Measurements from ENCODE around the gene ELP5. TPM values are rescaled to one million over a fixed set of nuclear protein-coding genes. Genes with fewer than 3 reads are reported as not detected.

ELP5 gene
- total and polyA plus RNA-seq, 2 donors (not counting 3 experiments of a cell fraction or from before 2014, with no cell fraction given), result 44.4 to 54.7 TPM

DNA sequence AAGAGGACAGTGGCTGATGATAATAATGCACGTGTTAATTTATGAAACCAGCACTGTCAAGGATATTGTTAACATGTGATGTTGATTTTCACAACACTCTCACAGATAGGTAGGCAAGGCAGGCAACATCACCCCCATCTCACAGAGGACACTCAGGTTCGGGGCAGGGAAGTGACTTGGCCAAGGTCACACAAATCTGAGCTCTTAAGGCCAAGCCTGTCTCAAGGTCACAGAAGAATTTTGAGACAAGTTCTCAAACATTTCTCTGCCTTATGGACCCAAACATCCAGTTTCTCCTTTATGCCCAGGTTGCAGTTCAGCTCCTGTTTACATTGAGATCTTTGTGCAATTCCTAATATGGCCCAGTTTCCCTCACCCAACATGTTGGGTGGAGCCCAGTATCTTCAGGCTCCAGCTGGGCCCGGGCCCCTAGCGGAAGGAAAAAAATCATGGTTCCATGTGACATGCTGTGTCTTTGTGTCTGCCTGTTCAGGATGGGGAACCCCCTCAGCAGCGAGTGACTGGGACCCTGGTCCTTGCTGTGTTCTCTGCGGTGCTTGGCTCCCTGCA lies 30.8 kb downstream of the ELP5 start:
- H3K4me2 ChIP-seq (ENCODE audit: insufficient read depth, low read length), result no peak overlapping the region
- CTCF ChIA-PET, result interaction anchor here (1.2 to 10.2 kb wide), 2 partner anchors 14 to 106 kb away, joined by 3 to 170 read pairs; no protein-coding TSS in a partner anchor
- no peaks in the 10 kb centered on the region for H4K20me1 ChIP-seq (replicated peaks; ENCODE audit: control insufficient read depth, extremely low read depth, insufficient read depth, low read length)
- intact Hi-C loops (cut with micrococcal nuclease) (no loop called here), dilution Hi-C loops (cut with MboI; ENCODE audit: extremely low pct_ligation_motif_present, low sequenced_read_pairs) (no loop called here)
- no peak overlapping the region for H3K4me3 ChIP-seq (replicated peaks in 1 of 3; ENCODE audit: insufficient read depth in 1 of 3, low read depth in 1 of 3, low read length in 3 of 3)
- H3K9ac ChIP-seq (replicated peaks; ENCODE audit: extremely low read depth, insufficient read depth, low read length), result no peak overlapping the region
- no peak for TF ChIP-seq EZH2 (IDR thresholded peaks at IDR 0.05; ENCODE audit: borderline replicate concordance, low read depth, low read length, severe bottlenecking)
- no peaks in the 10 kb centered on the region for H3K9me1 ChIP-seq (replicated peaks; ENCODE audit: control insufficient read depth, extremely low read depth, insufficient read depth, low read length)
- FAIRE-seq, result peak; percentile 12
- no peaks in the 10 kb centered on the region for H3K79me2 ChIP-seq (ENCODE audit: control insufficient read depth, insufficient read depth, low read length)
- peaks cover 5 to 13% of the 10 kb centered on the region in 2 experiments for H3K27me3 ChIP-seq (ENCODE audit: control insufficient read depth in 2 of 2, insufficient read depth in 2 of 2, low read length in 2 of 2)
- H3K27ac ChIP-seq (ENCODE audit: insufficient read depth, low read depth, low read length), result no peak overlapping the region
- H3K36me3 ChIP-seq (ENCODE audit: control insufficient read depth in 2 of 2, extremely low read depth in 1 of 2, insufficient read depth in 2 of 2, low read length in 2 of 2), result no peaks in the 10 kb centered on the region
- H2AFZ ChIP-seq (ENCODE audit: low read depth, low read length), result no peak overlapping the region
- no peak for DNase-seq (ENCODE audit: low read depth, low spot score)
- peaks cover 9% of the 10 kb centered on the region for H3K4me1 ChIP-seq (ENCODE audit: control insufficient read depth, extremely low read depth, insufficient read depth, low read length)
- no peaks in the 10 kb centered on the region for H3K9me3 ChIP-seq (replicated peaks; ENCODE audit: control insufficient read depth, insufficient read depth, low read length)
- no TSS peak for BruUV-seq (replicated peaks)
- POLR2A ChIA-PET, result no interaction called here

- Histone ChIP-seq H2AFZ (ENCODE audit: low read depth, low read length) (no peak overlapping the region), H3K4me1 (ENCODE audit: control insufficient read depth, extremely low read depth, insufficient read depth, low read length) (peaks cover 9% of the 10 kb centered on the region), H3K79me2 (ENCODE audit: control insufficient read depth, insufficient read depth, low read length) (no peaks in the 10 kb centered on the region), H3K9ac (replicated peaks; ENCODE audit: extremely low read depth, insufficient read depth, low read length) (no peak overlapping the region), H3K4me2 (ENCODE audit: insufficient read depth, low read length) (no peak overlapping the region), H3K36me3 (ENCODE audit: control insufficient read depth in 2 of 2, extremely low read depth in 1 of 2, insufficient read depth in 2 of 2, low read length in 2 of 2) (no peaks in the 10 kb centered on the region), H3K4me3 (replicated peaks in 1 of 3; ENCODE audit: insufficient read depth in 1 of 3, low read depth in 1 of 3, low read length in 3 of 3) (no peak overlapping the region), H3K27me3 (ENCODE audit: control insufficient read depth in 2 of 2, insufficient read depth in 2 of 2, low read length in 2 of 2) (peaks cover 8 to 19% of the 10 kb centered on the region in 2 experiments), H3K9me1 (replicated peaks; ENCODE audit: control insufficient read depth, extremely low read depth, insufficient read depth, low read length) (no peaks in the 10 kb centered on the region), H4K20me1 (replicated peaks; ENCODE audit: control insufficient read depth, extremely low read depth, insufficient read depth, low read length) (no peaks in the 10 kb centered on the region), H3K9me3 (replicated peaks; ENCODE audit: control insufficient read depth, insufficient read depth, low read length) (no peaks in the 10 kb centered on the region), H3K27ac (ENCODE audit: insufficient read depth, low read depth, low read length) (no peak overlapping the region)
- DNase-seq (ENCODE audit: low read depth, low spot score) (no peak), FAIRE-seq (no peak)
- CTCF ChIA-PET, result interaction anchor here (1.0 to 10.2 kb wide), 2 partner anchors 13 to 238 kb away, joined by 3 to 170 read pairs; no protein-coding TSS in a partner anchor
- TF ChIP-seq CTCF (IDR thresholded peaks at IDR 0.05; ENCODE audit: extremely low read depth in 1 of 2, insufficient read depth in 1 of 2, low read depth in 1 of 2, low read length in 2 of 2), result no peak
- TF ChIP-seq FOS (IDR thresholded peaks at IDR 0.05; ENCODE audit: borderline replicate concordance, insufficient read depth, low read length), result no peak
- no peak for TF ChIP-seq JUN (IDR thresholded peaks at IDR 0.05; ENCODE audit: borderline replicate concordance, insufficient read depth, insufficient read length, low read depth)
- TF ChIP-seq POLR2AphosphoS5 (IDR thresholded peaks at IDR 0.05; ENCODE audit: insufficient read depth, low read depth, low read length), result no peak
- TF ChIP-seq MYC (IDR thresholded peaks at IDR 0.05; ENCODE audit: low read depth, low read length), result no peak
- TF ChIP-seq, protein P1, sequence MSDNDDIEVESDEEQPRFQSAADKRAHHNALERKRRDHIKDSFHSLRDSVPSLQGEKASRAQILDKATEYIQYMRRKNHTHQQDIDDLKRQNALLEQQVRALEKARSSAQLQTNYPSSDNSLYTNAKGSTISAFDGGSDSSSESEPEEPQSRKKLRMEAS (IDR thresholded peaks at IDR 0.05; ENCODE audit: insufficient read depth, insufficient read length), result no peak
- no peak for TF ChIP-seq GATA2 (IDR thresholded peaks at IDR 0.05; ENCODE audit: insufficient read depth, insufficient read length, low read depth, low read length)
- TF ChIP-seq POLR2A (IDR thresholded peaks at IDR 0.05; ENCODE audit: low read depth, low read length), result no peak
- TF ChIP-seq EZH2 (IDR thresholded peaks at IDR 0.05; ENCODE audit: borderline replicate concordance, low read depth, low read length, severe bottlenecking), result no peak
- POLR2A ChIA-PET, result no interaction called here
- dilution Hi-C loops (cut with MboI; ENCODE audit: extremely low pct_ligation_motif_present, low sequenced_read_pairs), result no loop called here
- intact Hi-C loops (cut with micrococcal nuclease), result no loop called here
- no TSS peak for BruUV-seq (replicated peaks)
Measured at GRCh38 chr17:7283471-7284216, 31.6 kb downstream of the ELP5 start.
